Prostate gland (tissue), 2 donors: ENCODE results near the gene DNASE1L2. TPM values are rescaled to one million over a fixed set of nuclear protein-coding genes. Genes with fewer than 3 reads are reported as not detected.
A peak's percentile ranks its signal among the peaks of the same experiment; 100 is the strongest.

Experiments
- DNase-seq: peaks from one replicate; pipeline ENCODE4 v3.0.0-alpha.2; 2019; ENCODE audit warnings: low spot score
- H3K27ac ChIP-seq, 2 donors: fragments of 200-600 bp; sonication (generic); 2 replicates each; pipeline ENCODE4 v1.5.1; 2017 to 2019
- H3K27me3 ChIP-seq: fragments of 200-600 bp; sonication (generic); replicated peaks from 2 replicates; pipeline ENCODE4 v1.5.1; 2019; ENCODE audit not compliant: insufficient read depth
- H3K36me3 ChIP-seq, 2 donors: fragments of 200-600 bp; sonication (generic); 1 replicate in 1 of 2; 2 replicates in 1 of 2; pipeline versions ENCODE4 v1.5.1 to v1.8.1; 2017 to 2019
- H3K4me1 ChIP-seq: fragments of 200-600 bp; sonication (generic); replicated peaks from 2 replicates; pipeline ENCODE4 v1.5.1; 2019
- H3K4me3 ChIP-seq, 2 donors: fragments of 200-600 bp; sonication (generic); 2 replicates each; pipeline ENCODE4 v1.5.1; 2017 to 2019
- H3K9me3 ChIP-seq: fragments of 200-600 bp; sonication (generic); 2 replicates; pipeline ENCODE4 v1.5.1; 2017
- CTCF ChIP-seq, 4 experiments: fragments of 200-600 bp in 2 of 4; fragments of 450-650 bp in 2 of 4; sonication (generic) in 2 of 4; IDR thresholded peaks; 1 replicate in 3 of 4; 2 replicates in 1 of 4; pipeline ENCODE4 v1.5.1; 2016 to 2019; ENCODE audit warnings: antibody characterized with exemption in 4 of 4, mild to moderate bottlenecking in 2 of 4, moderate library complexity in 2 of 4
- POLR2A ChIP-seq: fragments of 450-650 bp; IDR thresholded peaks from one replicate; pipeline ENCODE4 v1.6.1; 2016; ENCODE audit warnings: antibody characterized with exemption, mild to moderate bottlenecking
- POLR2AphosphoS5 ChIP-seq: sonication (generic); formaldehyde crosslinking; IDR thresholded peaks from one replicate; pipeline ENCODE4 v1.6.1; 2017; ENCODE audit warnings: antibody characterized with exemption
- WGBS: methylation state at CpG from one replicate; pipeline ENCODE4 v1.1.5; 2018; 5-methylcytosine and 5-hydroxymethylcytosine counted together
- intact Hi-C: fragments of 100-400 bp; cut with DNase I; formaldehyde crosslinking; loops from one replicate; pipeline ENCODE4 v1.14.2; 2022
- total RNA-seq, 2 donors: library from RNA; depleted of rRNA; stranded (reverse); fragments of >200 nt; gene quantifications; one replicate each; pipeline ENCODE4 v1.1.0, GENCODE V29; 2016

The DNASE1L2 gene
- total RNA-seq, 2 donors from 2014 or later, result 0.77 to 4.6 TPM

- Histone ChIP-seq H3K27ac (peak overlapping the region; percentile 97), H3K4me3 (peak overlapping the region; percentile 78 to 83), H3K9me3 (no peaks in the 10 kb centered on the region), H3K27me3 (no peaks in the 10 kb centered on the region), H3K36me3 (peaks cover 0 to 16% of the 10 kb centered on the region in 2 donors), H3K4me1 (peaks cover 6% of the 10 kb centered on the region)
- TF ChIP-seq CTCF (IDR thresholded peaks at IDR 0.05) (no peak), POLR2AphosphoS5 (no peak), POLR2A (no peak)
- intact Hi-C loops, result loop anchor here (10.0 kb wide), 1 partner anchor 50 kb away; the partner anchor contains the start of gene ECI1
- DNase-seq, result no peak
- WGBS, result 83% methylated on average over 13 of the region's 13 CpGs
Observed at GRCh38 chr16:2204416-2205103, 31.7 kb upstream of the DNASE1L2 start.

- no peaks in the 10 kb centered on the region for H3K9me3 ChIP-seq
- peak within 1 kb of the TSS; percentile 97 for H3K27ac ChIP-seq
- DNase-seq, result peak; percentile 74
- intact Hi-C loops, result loop anchor here (10.0 kb wide), 1 partner anchor 49 kb away; the partner anchor contains the start of gene ECI1
- no peaks in the 10 kb centered on the region for H3K27me3 ChIP-seq
- peaks cover 0 to 16% of the 10 kb centered on the region in 2 donors for H3K36me3 ChIP-seq
- peaks cover 6% of the 10 kb centered on the region for H3K4me1 ChIP-seq
- WGBS, result under 1% methylated on average over 82 of the region's 93 CpGs
- peak; percentile 66 for TF ChIP-seq POLR2A
- TF ChIP-seq CTCF (IDR thresholded peaks at IDR 0.05), result peak in 2 of 4 experiments; percentile 34 to 48
- peak; percentile 84 for TF ChIP-seq POLR2AphosphoS5
- peak within 1 kb of the TSS; percentile 78 to 83 for H3K4me3 ChIP-seq
Observed at GRCh38 chr16:2205104-2205966, 30.9 kb upstream of the DNASE1L2 start, which contains the start of gene MLST8. Gene MLST8 (plus strand): TSS chr16:2205454. CDS start chr16:2206086, 632 bp downstream.

- Histone ChIP-seq H3K9me3 (no peaks in the 10 kb centered on the region), H3K4me3 (peak overlapping the region; percentile 78 to 83), H3K27me3 (no peaks in the 10 kb centered on the region), H3K36me3 (peaks cover 0 to 16% of the 10 kb centered on the region in 2 donors), H3K27ac (peak overlapping the region; percentile 97), H3K4me1 (peaks cover 6% of the 10 kb centered on the region)
- intact Hi-C loops, result loop anchor here (10.0 kb wide), 1 partner anchor 49 kb away; the partner anchor contains the start of gene ECI1
- DNase-seq, result no peak
- TF ChIP-seq POLR2A (no peak), POLR2AphosphoS5 (no peak), CTCF (IDR thresholded peaks at IDR 0.05) (no peak)
- 5% methylated on average over 16 of the region's 16 CpGs for WGBS
Observed at GRCh38 chr16:2205967-2206313, 30.3 kb upstream of the DNASE1L2 start.

- intact Hi-C loops, result loop anchor here (10.0 kb wide), 1 partner anchor 48 kb away; the partner anchor contains the start of gene ECI1
- 83% methylated on average over 18 of the region's 18 CpGs for WGBS
- DNase-seq, result no peak
- peaks cover 0 to 16% of the 10 kb centered on the region in 2 donors for H3K36me3 ChIP-seq
- H3K27me3 ChIP-seq, result no peaks in the 10 kb centered on the region
- no peaks in the 10 kb centered on the region for H3K9me3 ChIP-seq
- peak overlapping the region; percentile 78 to 83 for H3K4me3 ChIP-seq
- H3K27ac ChIP-seq, result peak overlapping the region in 1 of 2 donors; percentile 97
- H3K4me1 ChIP-seq, result peaks cover 6% of the 10 kb centered on the region
- TF ChIP-seq POLR2AphosphoS5, result no peak
- TF ChIP-seq POLR2A, result no peak
- no peak for TF ChIP-seq CTCF (IDR thresholded peaks at IDR 0.05)
Observed at GRCh38 chr16:2206420-2206779, 29.8 kb upstream of the DNASE1L2 start.
